HepG2 (cell line): ENCODE results near the gene DNM1L. TPM values are rescaled to one million over a fixed set of nuclear protein-coding genes. Genes with fewer than 3 reads are reported as not detected.

Experiments used
- AGO2 ChIP-seq: fragments of 200-400 bp; formaldehyde crosslinking; optimal IDR thresholded peaks from 2 replicates; pipeline ENCODE3; 2017; ENCODE audit warnings: mild to moderate bottlenecking, low read depth, low read length, moderate library complexity
- ARNTL ChIP-seq: sonication (generic); formaldehyde crosslinking; IDR thresholded peaks from 2 replicates; pipeline ENCODE4 v1.4.0; 2020; ENCODE audit warnings: mild to moderate bottlenecking, missing genetic modification reagents
- DRAP1 ChIP-seq: IDR thresholded peaks from 2 replicates; pipeline ENCODE4 v1.6.1; 2016; ENCODE audit warnings: missing genetic modification reagents, missing compliant biosample characterization
- HNF1B ChIP-seq: sonication (generic); formaldehyde crosslinking; IDR thresholded peaks from 2 replicates; pipeline ENCODE4 v1.5.1; 2020; ENCODE audit warnings: mild to moderate bottlenecking, moderate library complexity, missing genetic modification reagents
- IRF1 ChIP-seq: sonication (generic); formaldehyde crosslinking; IDR thresholded peaks from 2 replicates; pipeline ENCODE4 v1.4.0; 2020; ENCODE audit warnings: low read depth, mild to moderate bottlenecking, missing genetic modification reagents
- KAT8 ChIP-seq: IDR thresholded peaks from 2 replicates; pipeline ENCODE4 v1.6.1; 2016; ENCODE audit warnings: missing genetic modification reagents, missing compliant biosample characterization
- KDM3A ChIP-seq: IDR thresholded peaks from 2 replicates; pipeline ENCODE4 v1.6.1; 2018; ENCODE audit warnings: low read depth, missing compliant biosample characterization
- LBX2 ChIP-seq: sonication (generic); formaldehyde crosslinking; IDR thresholded peaks from 2 replicates; pipeline ENCODE4 v1.5.0; 2020; ENCODE audit warnings: missing genetic modification reagents, mild to moderate bottlenecking, borderline replicate concordance
- MED13 ChIP-seq: sonication (generic); formaldehyde crosslinking; IDR thresholded peaks from 2 replicates; pipeline ENCODE4 v1.5.0; 2020; ENCODE audit warnings: missing genetic modification reagents
- POGZ ChIP-seq: sonication (generic); formaldehyde crosslinking; IDR thresholded peaks from 2 replicates; pipeline ENCODE4 v1.4.0; 2020; ENCODE audit warnings: mild to moderate bottlenecking, missing genetic modification reagents
- RAD21 ChIP-seq: fragments of 450-650 bp; formaldehyde crosslinking; IDR thresholded peaks from 2 replicates; pipeline ENCODE4 v1.5.0; 2020; ENCODE audit warnings: mild to moderate bottlenecking
- RFX5 ChIP-seq: IDR thresholded peaks from 2 replicates; pipeline ENCODE4 v1.6.1; 2011; ENCODE audit warnings: low read depth, low read length, improper control_type of control experiment
- SATB2 ChIP-seq: sonication (generic); formaldehyde crosslinking; IDR thresholded peaks from 2 replicates; pipeline ENCODE4 v1.5.0; 2020; ENCODE audit warnings: missing genetic modification reagents
- SKIL ChIP-seq: sonication (generic); formaldehyde crosslinking; IDR thresholded peaks from 2 replicates; pipeline ENCODE4 v1.8.0; 2022; ENCODE audit warnings: missing genetic modification reagents, mild to moderate bottlenecking, moderate library complexity, borderline replicate concordance
- TARDBP ChIP-seq: sonication (generic); formaldehyde crosslinking; IDR thresholded peaks from 2 replicates; pipeline ENCODE4 v1.8.0; 2022; ENCODE audit warnings: mild to moderate bottlenecking, missing genetic modification reagents
- TCF7L2 ChIP-seq: IDR thresholded peaks from 2 replicates; pipeline ENCODE4 v1.6.1; 2011; ENCODE audit warnings: mild to moderate bottlenecking, low read depth, low read length, moderate library complexity
- U2AF1 ChIP-seq: fragments of 200-400 bp; formaldehyde crosslinking; optimal IDR thresholded peaks from 2 replicates; pipeline ENCODE3; 2017; ENCODE audit warnings: mild to moderate bottlenecking, low read depth, low read length
- ZBTB38 ChIP-seq: sonication (generic); formaldehyde crosslinking; IDR thresholded peaks from 2 replicates; pipeline ENCODE4 v1.5.1; 2020; ENCODE audit warnings: mild to moderate bottlenecking, missing genetic modification reagents
- ZMYM2 ChIP-seq: sonication (generic); formaldehyde crosslinking; IDR thresholded peaks from 2 replicates; pipeline ENCODE4 v1.8.0; 2022; ENCODE audit warnings: mild to moderate bottlenecking, missing genetic modification reagents
- ZNF24 ChIP-seq: fragments of 450-650 bp; IDR thresholded peaks from 2 replicates; pipeline ENCODE4 v1.6.1; 2017; ENCODE audit warnings: antibody characterized with exemption, mild to moderate bottlenecking
- ZNF275 ChIP-seq: sonication (generic); formaldehyde crosslinking; IDR thresholded peaks from 2 replicates; pipeline ENCODE4 v1.8.0; 2022; ENCODE audit warnings: missing genetic modification reagents, mild to moderate bottlenecking, inconsistent platforms, borderline replicate concordance
- ZNF816 ChIP-seq: sonication (generic); formaldehyde crosslinking; IDR thresholded peaks from 2 replicates; pipeline ENCODE4 v1.8.0; 2022; ENCODE audit warnings: missing genetic modification reagents, mild to moderate bottlenecking, borderline replicate concordance
- ZNF879 ChIP-seq: sonication (generic); formaldehyde crosslinking; IDR thresholded peaks from 2 replicates; pipeline ENCODE4 v1.8.1; 2023; ENCODE audit warnings: missing genetic modification reagents
- polyA plus RNA-seq, 8 experiments: library from polyadenylated mRNA; depleted of rRNA in 3 of 8; stranded (reverse) in 7 of 8; unstranded in 1 of 8; fragments of >200 nt; fragmentation: Illumina TruSeq in 4 of 8; extraction: Trizol in 4 of 8; gene quantifications; 2 replicates each; pipeline versions ENCODE4 v1.2.1 to v1.2.3, GENCODE V29; 2011 to 2016; ENCODE audit warnings: low read depth in 4 of 8, missing spikeins in 1 of 8, mixed read lengths in 1 of 8; ENCODE audit not compliant: insufficient read depth in 1 of 8
- total RNA-seq, 5 experiments: library from RNA; depleted of rRNA; stranded (reverse); fragments of >200 nt; fragmentation: Illumina TruSeq; extraction: Trizol; gene quantifications; 2 replicates each; pipeline ENCODE4 v1.2.3, GENCODE V29; 2016; ENCODE audit warnings: low read depth in 1 of 5

DNM1L gene
- total and polyA plus RNA-seq, 2 of the 13 experiments (the other 11 are each of a cell fraction or from before 2014, with no cell fraction given) = 35.9 to 65.8 TPM

GRCh38 chr12:32679091-32679919 is at the start of gene DNM1L (continued):
- TF ChIP-seq ZNF816 (CRISPR knock-in tag) (peak; percentile 91), MED13 (CRISPR knock-in tag) (peak; percentile 54; the same call in 1 of the 2 replicates), POGZ (CRISPR knock-in tag) (peak; percentile 77), RFX5 (peak; percentile 46; the same call in 1 of the 2 replicates), U2AF1 (peak; percentile 74), ZNF275 (CRISPR knock-in tag) (peak; percentile 66; the same call in 1 of the 2 replicates), IRF1 (CRISPR knock-in tag) (peak; percentile 35; the same call in 1 of the 2 replicates), LBX2 (0 out of 2 replicates have a peak, but pooled peaks have one; percentile 52), ZMYM2 (CRISPR knock-in tag) (peak; percentile 70), RAD21 (peak; percentile 33; the same call in 1 of the 2 replicates), TARDBP (CRISPR knock-in tag) (peak; percentile 32; the same call in 1 of the 2 replicates), DRAP1 (CRISPR knock-in tag) (peak; percentile 92), KDM3A (peak; percentile 51; the same call in 1 of the 2 replicates), HNF1B (CRISPR knock-in tag) (peak; percentile 77), ZBTB38 (peak; percentile 25; the same call in 1 of the 2 replicates), AGO2 (peak; percentile 79), KAT8 (CRISPR knock-in tag) (peak; percentile 83), TCF7L2 (no peak), SATB2 (peak; percentile 82), ZNF24 (no peak), SKIL (no peak), ZNF879 (CRISPR knock-in tag) (0 out of 2 replicates have a peak, but pooled peaks have one; percentile 67), ARNTL (peak; percentile 68; the same call in 1 of the 2 replicates)
